ENCODE data around the gene RASGRP4.

DNA sequence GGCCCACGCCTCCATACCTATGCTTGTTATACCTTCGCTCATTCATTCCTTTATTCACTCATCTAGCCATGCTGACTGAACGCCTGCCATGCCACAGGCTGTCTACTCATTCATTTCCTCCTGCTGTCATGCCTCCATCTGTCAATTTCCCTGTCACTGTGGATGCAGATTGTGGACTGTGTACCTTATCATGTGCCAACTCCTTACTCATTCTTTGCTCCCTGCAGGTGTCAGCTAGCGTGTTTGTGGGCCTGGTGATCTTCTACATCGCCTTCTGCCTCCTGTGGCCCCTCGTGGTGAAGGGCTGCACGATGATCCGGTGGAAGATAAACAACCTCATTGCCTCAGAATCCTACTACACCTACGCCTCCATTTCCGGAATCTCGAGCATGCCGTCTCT lies 55.7 kb downstream of the RASGRP4 start:
- no peak for TF ChIP-seq POLR2A (IDR thresholded peaks at IDR 0.05)
- TF ChIP-seq, protein P1, sequence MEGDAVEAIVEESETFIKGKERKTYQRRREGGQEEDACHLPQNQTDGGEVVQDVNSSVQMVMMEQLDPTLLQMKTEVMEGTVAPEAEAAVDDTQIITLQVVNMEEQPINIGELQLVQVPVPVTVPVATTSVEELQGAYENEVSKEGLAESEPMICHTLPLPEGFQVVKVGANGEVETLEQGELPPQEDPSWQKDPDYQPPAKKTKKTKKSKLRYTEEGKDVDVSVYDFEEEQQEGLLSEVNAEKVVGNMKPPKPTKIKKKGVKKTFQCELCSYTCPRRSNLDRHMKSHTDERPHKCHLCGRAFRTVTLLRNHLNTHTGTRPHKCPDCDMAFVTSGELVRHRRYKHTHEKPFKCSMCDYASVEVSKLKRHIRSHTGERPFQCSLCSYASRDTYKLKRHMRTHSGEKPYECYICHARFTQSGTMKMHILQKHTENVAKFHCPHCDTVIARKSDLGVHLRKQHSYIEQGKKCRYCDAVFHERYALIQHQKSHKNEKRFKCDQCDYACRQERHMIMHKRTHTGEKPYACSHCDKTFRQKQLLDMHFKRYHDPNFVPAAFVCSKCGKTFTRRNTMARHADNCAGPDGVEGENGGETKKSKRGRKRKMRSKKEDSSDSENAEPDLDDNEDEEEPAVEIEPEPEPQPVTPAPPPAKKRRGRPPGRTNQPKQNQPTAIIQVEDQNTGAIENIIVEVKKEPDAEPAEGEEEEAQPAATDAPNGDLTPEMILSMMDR (IDR thresholded peaks at IDR 0.05): no peak
